ENCODE measurements around the gene CTTN. TPM values are rescaled to one million over a fixed set of nuclear protein-coding genes. Genes with fewer than 3 reads are reported as not detected.

Gene CTTN
- total and polyA plus RNA-seq, 2 of the 8 experiments (the other 6 are each of a cell fraction or from before 2014, with no cell fraction given): 84.6 to 216 TPM

DNA sequence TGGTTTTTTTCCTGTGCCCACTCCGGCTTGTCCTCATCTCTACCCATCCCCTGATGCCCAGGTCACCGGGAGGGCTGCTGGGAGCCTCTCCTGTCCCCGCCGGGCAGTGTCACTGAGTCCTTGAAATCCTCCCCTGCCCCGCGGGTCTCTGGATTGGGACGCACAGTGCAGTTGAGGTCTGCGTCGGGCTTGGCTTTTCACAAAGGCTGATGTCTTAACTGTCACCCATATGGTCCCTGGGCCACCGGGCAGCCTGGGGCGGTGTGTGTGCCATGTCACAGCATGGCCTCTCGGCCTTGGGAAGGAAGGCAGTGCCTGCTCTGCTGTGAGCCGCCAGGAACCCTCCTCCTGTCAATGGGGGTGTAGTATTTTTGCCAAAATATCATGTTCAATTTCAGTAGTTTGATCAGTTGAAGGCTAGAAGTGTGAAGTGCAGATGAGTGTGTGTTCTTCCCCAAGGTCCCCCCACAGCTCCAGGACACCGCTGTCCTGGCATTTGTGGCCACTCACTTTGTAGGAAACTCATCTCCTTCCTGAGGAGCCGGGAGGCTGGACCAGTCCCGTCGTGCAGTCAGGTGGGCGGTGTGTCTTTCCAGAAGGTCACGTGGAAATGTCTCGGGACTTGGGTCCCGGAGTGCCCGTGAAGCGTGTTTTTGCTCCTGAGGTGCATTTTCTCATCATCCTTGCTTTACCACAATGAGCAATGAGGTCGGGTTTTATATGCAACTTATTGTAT is 37.6 kb downstream of the CTTN start:
- Histone ChIP-seq H3K27ac (ENCODE audit: low read depth, low read length) (no peak overlapping the region), H2BK20ac (ENCODE audit: low read length) (no peak overlapping the region), H2BK12ac (ENCODE audit: low read depth, low read length) (no peak overlapping the region), H2AK5ac (ENCODE audit: low read depth, low read length) (no peak overlapping the region), H3K79me2 (ENCODE audit: control insufficient read depth in 1 of 2, insufficient read depth in 2 of 2, low read length in 2 of 2) (no peaks in the 10 kb centered on the region), H3K56ac (replicated peaks; ENCODE audit: insufficient read length, low read depth, low read length) (no peak overlapping the region), H3K27me3 (replicated peaks in 1 of 4; ENCODE audit: control insufficient read depth in 3 of 4, extremely low read depth in 1 of 4, insufficient read depth in 3 of 4, low read length in 3 of 4) (no peaks in the 10 kb centered on the region), H4K8ac (ENCODE audit: extremely low read depth, insufficient read depth, low read length) (no peak overlapping the region), H2AFZ (ENCODE audit: low read length) (no peak overlapping the region), H3K23me2 (ENCODE audit: low read depth, low read length) (no peaks in the 10 kb centered on the region), H4K5ac (ENCODE audit: insufficient read length, low read depth, low read length) (no peak overlapping the region), H4K20me1 (replicated peaks in 1 of 2; ENCODE audit: control insufficient read depth in 1 of 2, insufficient read depth in 2 of 2, low read length in 2 of 2) (peaks cover 7 to 26% of the 10 kb centered on the region in 2 experiments), H3K14ac (ENCODE audit: insufficient read length) (no peak overlapping the region), H2BK15ac (ENCODE audit: low read length) (no peak overlapping the region), H3K9me3 (ENCODE audit: insufficient read depth in 2 of 2, low read depth in 1 of 2, low read length in 1 of 2) (no peaks in the 10 kb centered on the region), H3K4me1 (replicated peaks in 1 of 4; ENCODE audit: control insufficient read depth in 3 of 4, insufficient read depth in 4 of 4, low read length in 3 of 4) (peaks cover 0 to 3% (median 0%) of the 10 kb centered on the region in 4 experiments; a peak in 1 of 7 replicates), H3K4ac (replicated peaks; ENCODE audit: insufficient read length, low read depth, low read length) (no peak overlapping the region), H3K4me2 (ENCODE audit: insufficient read depth in 1 of 2, low read depth in 2 of 2, low read length in 2 of 2) (no peak overlapping the region), H3K9ac (replicated peaks in 1 of 4; ENCODE audit: extremely low read depth in 1 of 4, low read depth in 3 of 4, low read length in 3 of 4) (no peak overlapping the region), H3K36me3 (ENCODE audit: control insufficient read depth in 2 of 4, insufficient read depth in 4 of 4, low read length in 3 of 4) (peaks cover 21 to 66% (median 54%) of the 10 kb centered on the region in 4 experiments; a peak in 7 of 8 replicates), H2BK120ac (replicated peaks; ENCODE audit: low read depth, low read length) (no peak overlapping the region), H3K18ac (ENCODE audit: extremely low read depth, low read length) (no peak overlapping the region), H4K91ac (replicated peaks; ENCODE audit: insufficient read length, low read length) (no peak overlapping the region), H3K23ac (ENCODE audit: insufficient read length) (no peak overlapping the region), H3K79me1 (ENCODE audit: low read depth, low read length) (no peaks in the 10 kb centered on the region; the same call in 1 of the 2 replicates), H2BK5ac (ENCODE audit: low read depth, low read length) (no peak overlapping the region; the same call in 1 of the 2 replicates), H3K4me3 (ENCODE audit: extremely low read depth in 1 of 4, insufficient read depth in 2 of 4, low read depth in 3 of 4, low read length in 4 of 4) (no peak overlapping the region)
- FAIRE-seq: no peak
- POLR2A ChIA-PET (ENCODE audit: partially characterized antibody): interaction anchor here (0.6 to 1.8 kb wide), 3 partner anchors 7 to 24 kb away, joined by 3 to 4 read pairs (median 4); no protein-coding TSS in a partner anchor
- DNase-seq (ENCODE audit: low read depth in 1 of 2, low spot score in 2 of 2): no peak
- WGBS, 2 experiments (ENCODE audit: extremely low coverage in 1 of 2, insufficient coverage in 1 of 2, insufficient read length in 1 of 2, insufficient replicate concordance in 2 of 2, low coverage in 1 of 2, low lambda C conversion rate in 2 of 2, missing lambda C conversion rate in 1 of 2): 94% methylated on average over 24 of the region's 24 CpGs; no CpG with 5 or more reads in 1 of the 2 experiments
- TF ChIP-seq, protein P1, sequence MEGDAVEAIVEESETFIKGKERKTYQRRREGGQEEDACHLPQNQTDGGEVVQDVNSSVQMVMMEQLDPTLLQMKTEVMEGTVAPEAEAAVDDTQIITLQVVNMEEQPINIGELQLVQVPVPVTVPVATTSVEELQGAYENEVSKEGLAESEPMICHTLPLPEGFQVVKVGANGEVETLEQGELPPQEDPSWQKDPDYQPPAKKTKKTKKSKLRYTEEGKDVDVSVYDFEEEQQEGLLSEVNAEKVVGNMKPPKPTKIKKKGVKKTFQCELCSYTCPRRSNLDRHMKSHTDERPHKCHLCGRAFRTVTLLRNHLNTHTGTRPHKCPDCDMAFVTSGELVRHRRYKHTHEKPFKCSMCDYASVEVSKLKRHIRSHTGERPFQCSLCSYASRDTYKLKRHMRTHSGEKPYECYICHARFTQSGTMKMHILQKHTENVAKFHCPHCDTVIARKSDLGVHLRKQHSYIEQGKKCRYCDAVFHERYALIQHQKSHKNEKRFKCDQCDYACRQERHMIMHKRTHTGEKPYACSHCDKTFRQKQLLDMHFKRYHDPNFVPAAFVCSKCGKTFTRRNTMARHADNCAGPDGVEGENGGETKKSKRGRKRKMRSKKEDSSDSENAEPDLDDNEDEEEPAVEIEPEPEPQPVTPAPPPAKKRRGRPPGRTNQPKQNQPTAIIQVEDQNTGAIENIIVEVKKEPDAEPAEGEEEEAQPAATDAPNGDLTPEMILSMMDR (IDR thresholded peaks at IDR 0.05; ENCODE audit: control extremely low read depth in 1 of 3, insufficient read depth in 1 of 3, low read depth in 1 of 3, low read length in 3 of 3): no peak
- CTCF ChIA-PET (ENCODE audit: partially characterized antibody): interaction anchor here (1.0 kb wide), 1 partner anchor 13 kb away, joined by 5 read pairs; no protein-coding TSS in a partner anchor

Measured in H1 (cell line).